ENCODE results near the gene SORCS2.

Gene SORCS2

DNA sequence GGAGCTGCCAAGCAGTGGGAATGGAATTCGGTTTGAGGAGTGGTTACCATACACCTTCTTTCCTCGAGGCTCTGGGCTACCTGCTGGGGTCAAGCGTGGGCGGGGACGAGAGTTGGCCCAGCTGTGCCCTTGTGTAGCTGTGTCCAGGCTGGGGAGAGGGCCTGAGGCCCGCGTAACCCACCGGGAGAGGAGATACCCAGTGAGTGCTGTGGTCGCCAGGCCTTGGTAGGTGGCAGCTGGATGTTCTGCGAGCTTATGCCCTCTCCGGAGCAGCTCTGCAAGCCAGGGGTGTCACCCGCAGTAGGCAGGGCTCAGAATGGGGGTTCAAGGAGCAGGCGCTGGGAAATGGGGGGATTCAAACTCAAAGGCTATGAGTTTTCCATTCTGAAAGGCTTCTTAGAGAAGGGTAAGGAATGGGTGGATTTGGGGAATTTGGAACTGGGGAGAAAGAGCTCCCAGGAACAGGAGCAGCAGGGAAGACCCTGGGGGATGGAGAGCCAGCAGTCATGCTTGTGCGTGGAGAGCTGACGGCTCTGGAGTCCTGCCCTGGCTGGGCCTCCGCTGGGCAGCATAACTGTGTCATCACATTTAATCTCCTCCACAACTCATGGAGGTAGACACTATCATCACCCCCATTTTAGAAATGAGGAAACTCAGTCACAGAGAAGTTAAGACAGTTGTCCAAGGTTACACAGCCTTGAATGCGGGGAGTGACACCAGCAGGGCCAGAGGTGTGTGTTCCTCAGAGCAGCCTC is 117.5 kb downstream of the SORCS2 start:
- DNase-seq, result no peak

DNA sequence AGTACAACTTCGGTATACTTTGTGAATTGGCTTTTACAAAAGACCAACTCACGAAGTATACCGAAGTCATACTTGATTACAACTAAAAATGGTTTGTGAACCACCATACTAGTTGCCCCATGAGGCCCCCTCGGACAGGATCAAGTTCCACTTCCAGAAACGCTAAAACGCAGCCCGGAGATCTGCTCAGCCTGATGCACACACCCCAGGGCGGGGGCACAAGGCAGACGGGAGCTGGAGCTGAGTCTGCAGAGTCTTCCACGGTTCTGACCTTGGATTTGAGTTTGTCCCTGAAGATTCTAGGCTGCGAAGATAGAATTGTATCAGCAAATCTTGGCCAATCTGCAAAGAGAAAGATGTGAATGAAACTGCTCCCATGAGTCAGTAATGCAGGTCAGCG is 118.1 kb downstream of the SORCS2 start:
- DNase-seq, result no peak

DNA sequence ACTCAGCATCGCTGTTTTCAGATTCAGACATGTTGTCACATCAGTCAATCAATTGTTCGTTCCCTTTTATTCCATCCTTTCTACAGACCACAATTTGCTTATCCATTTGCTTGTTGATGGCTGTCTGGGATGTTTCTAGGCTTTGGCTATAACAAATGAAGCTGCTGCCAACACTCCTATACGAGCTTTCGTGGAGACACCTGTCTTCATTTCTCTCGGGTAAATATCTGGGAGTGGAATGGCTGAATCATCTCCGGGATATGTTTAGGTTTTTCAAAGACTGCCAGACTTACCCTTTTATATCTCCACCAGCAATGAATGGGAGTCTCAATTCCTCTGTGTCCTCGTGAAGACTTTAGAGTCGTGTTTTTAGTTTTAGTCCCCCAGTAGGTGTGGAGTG is 118.9 kb downstream of the SORCS2 start:
- DNase-seq, result no peak

DNA sequence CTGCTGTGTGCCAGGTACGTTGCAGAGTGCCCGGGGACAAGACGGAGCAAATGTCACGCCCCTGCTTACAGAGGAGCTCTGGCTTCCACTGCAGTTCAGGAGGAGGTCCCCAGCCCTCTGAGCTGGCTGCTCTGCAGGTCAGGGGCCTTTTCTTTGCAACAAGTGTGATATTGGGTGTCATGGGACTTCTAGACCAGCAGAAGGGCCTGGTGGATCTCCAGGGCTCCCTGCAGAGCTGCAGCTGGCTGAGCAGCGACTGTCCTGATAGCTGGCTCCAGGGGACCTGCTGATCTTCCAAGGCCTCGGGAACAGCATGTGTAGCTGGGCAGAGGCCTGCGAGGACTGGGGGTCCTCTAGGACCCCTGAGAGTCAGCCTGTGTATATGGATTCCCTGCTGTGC is 120.4 kb downstream of the SORCS2 start:
- no peak for DNase-seq

DNA sequence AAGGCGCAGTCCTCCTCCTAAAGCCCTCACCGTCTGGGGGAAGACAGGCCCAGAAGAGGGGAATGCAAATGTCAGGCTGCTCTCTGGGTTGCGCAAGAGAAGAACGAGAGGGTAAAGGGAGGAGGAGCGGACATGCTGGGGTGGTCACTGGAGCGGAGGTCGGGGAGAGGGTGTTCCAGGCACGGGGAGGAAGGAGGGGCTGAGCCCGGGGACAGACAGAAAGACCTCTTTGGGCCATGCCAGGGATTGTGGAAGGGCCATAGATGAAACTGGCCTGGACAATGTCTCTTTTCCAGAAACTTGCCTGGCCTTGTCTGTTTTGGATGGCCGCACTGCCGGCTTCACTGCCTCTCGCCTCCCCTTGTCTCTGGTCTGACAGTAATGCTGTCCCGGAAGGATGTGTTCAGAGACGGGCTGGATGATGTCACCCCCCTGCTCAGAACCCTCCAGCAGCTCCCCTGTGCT is 121.0 kb downstream of the SORCS2 start:
- DNase-seq, result no peak

DNA sequence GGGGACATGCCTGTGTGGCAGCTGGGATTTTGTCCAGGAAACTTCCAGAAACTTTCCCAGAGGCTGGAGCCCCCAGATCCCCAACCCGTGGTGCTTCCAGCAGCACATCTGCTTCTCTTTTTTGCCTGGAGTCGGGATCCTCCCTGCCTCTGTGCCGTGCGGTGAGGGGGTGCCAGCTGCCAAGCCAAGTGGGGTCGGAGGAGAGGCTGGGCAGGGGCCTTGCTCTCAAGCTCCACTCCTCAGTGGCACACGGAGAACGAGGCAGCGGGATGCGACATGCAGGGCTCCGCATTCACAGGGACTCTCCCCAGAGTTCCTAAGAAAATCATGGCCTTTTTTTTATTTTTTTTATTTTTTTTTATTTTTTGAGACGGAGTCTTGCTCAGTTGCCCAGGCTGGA is 121.7 kb downstream of the SORCS2 start:
- DNase-seq, result no peak

DNA sequence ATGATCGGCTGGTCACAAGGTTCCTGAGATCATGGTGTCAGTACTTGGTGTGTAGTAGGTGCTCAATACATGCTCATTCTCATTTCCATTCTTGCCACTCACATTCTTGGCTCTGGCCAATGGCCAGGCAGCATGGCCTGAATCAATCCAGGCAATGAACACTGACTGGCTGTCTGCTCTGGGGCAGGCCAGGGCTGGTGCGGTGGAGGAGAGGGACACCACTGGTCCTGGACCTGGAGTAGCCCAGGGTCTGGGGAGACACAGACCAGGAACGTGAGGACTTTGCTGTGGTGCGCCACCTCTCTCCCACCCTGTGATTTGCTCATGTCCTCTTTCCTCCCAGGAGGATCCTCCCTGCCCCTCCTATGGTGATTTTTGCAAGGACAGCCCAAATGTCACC is 122.9 kb downstream of the SORCS2 start:
- DNase-seq, result no peak

DNA sequence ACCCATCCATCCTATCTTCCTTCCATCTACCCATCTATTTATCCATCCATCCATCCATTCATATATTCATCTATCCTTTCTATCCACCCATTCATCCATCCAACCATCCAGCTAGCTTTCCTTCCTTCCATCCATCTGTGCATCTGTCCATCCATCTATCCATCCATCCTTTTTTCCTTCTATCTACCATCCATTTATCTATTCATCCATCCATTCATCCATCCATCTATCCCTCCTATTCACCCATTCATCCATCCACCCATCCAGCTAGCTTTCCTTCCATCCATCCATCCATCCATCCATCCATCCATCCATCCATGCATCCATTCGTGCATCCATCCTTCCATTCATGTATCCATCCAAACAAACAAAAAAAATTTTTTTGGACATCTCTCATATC is 123.6 kb downstream of the SORCS2 start:
- no peak for DNase-seq

DNA sequence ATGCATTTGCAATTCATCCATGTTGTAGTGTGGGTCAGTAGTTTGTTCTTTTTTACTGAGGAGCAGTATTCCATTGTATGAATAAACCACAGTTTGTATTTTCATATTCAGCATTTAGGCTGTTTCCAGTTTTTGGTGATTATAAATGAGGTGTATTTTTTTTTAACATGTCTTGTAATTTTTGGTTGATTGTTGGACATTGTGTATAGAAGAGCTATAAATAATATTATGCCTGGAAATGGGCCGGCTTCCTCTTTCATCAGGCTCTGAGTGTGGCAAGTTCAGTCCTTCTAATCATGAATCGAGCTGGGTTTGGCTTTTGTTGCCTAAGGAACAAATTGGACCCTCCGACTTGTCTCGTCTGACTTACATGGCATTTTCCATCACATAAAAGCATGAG is 126.7 kb downstream of the SORCS2 start:
- no peak for DNase-seq

DNA sequence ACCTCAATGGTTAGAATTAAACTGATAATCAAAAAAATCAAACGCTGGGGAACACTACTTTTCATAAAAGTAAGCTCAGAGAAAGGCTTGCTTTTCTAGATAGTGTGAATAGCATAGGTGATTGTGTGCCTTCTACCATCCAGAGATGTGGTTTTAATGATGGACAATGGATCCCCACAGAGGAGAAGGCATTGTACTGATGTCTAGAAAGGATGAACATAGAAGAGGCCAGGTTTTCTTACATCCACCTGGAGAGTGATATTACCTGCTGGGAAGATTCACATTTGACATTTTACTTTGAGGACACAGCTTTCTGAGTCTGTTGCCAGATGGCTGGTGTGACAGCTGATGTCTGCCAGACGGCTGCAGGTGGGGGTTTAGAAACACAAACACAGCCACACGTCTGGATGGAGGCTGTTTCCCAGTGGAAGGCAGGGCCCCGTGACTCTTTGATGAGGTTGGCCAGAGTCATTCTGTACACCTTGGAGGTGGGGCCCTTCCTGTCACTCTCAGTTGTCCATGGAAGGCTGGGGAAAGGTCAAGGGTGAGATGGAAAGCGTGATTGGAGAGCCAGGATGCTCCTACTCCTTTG is 128.0 kb downstream of the SORCS2 start:
- DNase-seq, result no peak

DNA sequence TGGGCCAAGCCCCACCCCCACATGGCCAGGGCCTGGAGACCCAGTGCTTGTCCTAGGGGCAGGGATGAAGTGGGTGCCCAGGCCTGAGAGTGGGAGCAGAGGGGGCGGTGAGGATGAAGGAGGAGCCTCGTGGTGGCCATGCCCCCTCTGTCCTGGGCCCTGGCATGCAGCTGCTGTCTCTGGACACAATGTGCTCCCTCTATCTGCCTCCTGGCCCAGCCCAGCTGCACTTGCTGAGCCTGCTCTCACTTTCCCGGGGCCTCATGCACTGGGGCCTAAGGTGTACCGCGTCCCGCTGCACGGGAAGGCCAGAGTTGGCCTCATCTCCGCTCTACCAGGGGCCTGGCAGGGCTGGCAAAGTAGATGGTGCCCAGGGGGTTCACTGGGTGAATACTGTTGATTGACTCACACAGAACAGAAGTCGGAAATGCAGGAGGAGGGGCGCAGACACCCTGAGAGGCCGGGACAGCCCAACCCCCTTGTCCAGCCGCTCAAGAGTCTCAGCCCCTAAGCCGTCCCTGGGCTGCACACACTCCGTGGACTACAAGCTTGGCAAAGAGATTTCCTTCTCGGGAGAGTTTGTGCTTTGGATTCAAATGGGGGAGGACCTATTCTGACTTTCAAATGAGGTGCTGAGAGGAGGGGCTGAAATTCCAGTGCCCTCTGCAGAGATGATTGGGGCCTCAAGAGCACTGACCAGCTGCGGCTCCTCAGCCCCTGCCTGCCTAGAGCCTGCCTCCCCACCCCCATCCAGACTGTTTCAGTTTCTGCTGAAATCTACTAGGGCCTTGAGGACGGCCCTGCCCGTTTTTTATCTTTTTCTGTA is 130.0 kb downstream of the SORCS2 start:
- DNase-seq, result no peak

DNA sequence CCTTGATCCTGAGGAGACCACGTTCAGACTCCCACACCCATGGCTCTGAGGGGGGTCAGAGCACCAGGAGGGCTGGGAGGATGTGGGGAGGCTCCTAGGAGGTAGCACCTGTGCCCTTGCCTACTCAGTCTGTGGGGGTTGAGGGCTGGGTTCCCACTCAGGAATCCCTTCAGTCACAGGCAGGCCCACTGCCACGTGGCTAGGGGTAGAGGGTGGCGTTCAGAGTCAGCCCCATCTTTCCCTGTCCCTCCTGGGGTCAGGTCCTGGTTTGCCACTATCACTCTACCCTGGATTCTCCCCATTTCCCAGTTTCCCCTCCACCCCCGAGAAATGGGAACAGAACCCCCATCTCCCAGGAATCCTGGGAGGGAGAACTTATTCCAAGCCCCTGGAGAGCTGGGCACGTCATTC is 131.1 kb downstream of the SORCS2 start:
- DNase-seq, result no peak

DNA sequence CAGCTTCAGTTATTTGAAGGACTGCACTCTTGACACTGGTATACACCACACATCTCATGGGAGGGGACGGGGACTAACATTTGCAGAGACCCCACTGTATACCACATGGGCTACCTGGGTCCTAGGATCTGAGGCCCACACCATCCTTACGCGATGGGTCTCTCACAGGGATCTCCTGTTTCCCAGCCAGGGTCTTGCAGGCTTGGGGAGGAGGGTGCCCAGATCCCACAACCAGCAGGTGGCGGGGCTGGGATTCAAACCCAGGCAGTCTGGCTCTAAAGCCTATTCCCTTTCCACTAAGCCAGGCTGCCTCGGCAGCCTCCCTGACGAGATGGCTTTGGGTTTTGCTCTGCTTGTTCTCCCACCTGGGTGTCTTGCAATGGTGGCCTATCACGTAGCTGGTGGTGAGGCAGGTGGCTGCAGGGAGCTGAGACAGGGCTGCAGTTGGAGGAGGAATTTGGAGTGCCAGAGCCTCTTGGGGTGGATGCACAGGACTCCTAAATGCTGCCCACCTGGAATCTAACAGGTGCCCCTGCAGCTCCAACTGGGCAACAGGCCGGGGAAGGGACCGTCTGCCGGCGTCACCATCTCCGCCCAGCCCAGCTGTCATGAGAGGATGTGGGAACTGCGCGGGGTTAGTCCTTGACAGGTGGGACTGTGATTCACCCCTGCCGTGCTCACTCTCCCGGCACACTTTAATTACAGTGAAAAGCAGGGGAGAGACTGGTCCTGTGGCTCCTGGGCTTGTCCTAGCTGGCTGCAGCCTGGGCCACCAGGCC is 131.7 kb downstream of the SORCS2 start:
- DNase-seq, result no peak

DNA sequence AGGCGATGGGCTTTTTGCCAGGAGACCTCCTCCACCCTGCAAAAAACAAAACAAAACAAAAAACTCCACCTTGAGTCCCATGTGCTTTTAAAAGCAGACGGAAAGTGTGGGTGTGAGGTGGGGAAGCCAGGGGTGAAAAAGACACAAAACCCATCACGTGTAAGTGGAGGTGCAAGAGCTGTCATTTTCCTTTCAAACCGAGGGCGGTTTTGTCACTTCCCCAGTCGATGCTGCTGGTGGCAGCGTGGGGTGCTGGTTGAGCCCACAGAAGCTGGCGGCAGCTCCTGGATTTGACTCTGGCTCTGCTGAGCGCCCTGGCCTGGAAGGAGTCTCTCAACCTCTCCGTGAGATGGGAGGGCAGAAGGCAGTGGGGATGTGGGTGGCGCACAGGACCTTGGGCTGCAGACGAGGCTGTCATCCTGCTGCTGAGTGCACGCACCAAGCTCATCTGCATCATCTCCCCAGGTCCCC is 132.3 kb downstream of the SORCS2 start:
- no peak for DNase-seq

DNA sequence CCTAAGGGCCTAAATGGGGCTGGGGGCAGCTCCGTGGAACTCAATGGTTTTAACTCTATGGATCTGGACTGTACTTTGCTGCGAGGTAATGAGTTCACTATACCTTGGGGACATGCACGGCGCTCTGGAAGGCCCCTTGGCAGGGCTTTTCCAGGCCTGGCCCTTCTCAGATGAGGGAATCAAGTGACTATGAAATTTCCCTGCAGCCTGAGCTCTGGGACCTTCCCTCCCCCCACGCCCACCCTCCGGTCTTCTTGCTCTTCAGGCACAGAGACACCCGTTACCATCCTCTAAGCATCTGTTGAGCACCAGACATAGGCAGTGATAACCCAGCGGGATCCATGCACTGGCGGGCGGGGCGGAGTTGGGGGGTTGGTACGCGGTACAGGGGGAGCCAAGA is 133.2 kb downstream of the SORCS2 start:
- DNase-seq, result no peak

DNA sequence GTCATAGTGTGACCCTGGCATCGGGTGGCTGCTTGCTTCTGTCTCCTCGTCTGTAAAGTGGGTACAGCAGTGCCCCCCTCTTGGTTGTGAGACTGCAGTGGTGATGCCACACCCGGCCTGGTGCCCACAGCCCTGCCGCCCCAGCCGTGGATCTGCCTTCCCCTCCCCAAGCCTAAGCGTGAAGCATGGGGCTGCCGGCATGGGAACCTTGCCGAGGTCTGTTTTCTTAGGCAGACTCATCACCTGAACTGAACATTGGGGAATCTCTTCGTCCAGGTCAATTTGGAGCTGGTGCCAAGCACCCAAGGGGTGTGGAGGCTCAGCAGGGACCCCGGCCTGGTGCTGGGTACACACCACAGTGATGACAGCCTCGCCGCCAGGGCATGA is 134.0 kb downstream of the SORCS2 start:
- DNase-seq, result no peak

DNA sequence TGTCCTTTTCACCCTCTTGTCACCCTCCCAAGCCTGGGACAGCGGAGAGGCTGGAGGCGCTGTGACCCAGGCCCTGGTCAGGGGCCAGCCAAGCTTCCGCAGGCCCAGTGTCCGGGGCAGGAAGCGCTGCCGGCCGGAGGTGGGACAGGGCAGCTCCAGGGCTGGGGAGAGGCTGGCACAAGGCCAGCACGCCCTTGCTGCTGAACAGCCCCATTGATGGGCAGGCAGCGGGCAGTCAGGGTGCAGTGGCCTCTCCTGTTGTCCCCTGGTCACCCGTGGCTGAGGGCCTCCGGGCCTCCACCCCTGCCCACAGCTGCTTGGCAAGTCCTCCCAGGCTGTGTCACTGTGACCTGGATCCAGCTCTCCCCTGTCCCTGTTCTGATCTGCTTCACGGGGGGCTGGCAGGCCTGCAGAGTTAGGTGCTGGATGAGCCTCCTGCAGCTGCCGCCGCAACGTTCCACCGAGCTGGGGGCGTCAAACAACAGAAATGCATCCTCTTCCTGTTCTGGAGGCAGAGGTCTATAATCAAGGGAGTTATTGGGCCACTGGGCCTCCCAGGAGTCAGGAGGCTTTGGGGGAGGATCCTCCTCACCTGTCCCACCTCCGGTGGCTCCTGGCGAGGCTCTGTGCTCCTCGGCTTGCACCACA is 134.5 kb downstream of the SORCS2 start:
- no peak for DNase-seq

DNA sequence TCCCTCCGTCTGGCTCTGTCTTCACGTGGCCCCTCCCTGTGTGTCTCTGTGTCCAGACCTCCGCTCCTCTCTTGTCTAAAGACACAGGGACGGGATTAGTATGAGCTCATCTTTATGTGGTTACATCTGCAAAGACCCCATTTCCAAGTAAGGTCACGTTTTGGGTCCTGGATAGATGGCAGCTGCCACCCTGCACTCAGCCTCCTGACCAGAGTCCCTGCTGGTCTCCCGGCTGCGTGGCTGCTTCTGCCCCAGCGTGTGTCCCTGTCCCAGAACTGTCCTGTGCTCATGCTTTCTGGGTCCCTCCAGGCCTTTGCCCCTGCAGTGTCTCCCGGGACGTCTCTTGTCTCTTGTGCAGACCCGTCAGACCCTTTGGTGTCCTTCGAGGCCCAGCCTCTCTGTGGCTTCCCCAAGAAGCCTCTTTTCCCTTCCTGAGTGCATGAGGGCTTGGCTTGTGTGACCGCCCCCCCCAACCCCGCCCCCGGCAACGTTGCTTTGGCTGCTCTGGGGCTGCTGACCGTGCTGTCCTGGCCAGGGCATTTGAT is 135.1 kb downstream of the SORCS2 start:
- DNase-seq, result no peak

DNA sequence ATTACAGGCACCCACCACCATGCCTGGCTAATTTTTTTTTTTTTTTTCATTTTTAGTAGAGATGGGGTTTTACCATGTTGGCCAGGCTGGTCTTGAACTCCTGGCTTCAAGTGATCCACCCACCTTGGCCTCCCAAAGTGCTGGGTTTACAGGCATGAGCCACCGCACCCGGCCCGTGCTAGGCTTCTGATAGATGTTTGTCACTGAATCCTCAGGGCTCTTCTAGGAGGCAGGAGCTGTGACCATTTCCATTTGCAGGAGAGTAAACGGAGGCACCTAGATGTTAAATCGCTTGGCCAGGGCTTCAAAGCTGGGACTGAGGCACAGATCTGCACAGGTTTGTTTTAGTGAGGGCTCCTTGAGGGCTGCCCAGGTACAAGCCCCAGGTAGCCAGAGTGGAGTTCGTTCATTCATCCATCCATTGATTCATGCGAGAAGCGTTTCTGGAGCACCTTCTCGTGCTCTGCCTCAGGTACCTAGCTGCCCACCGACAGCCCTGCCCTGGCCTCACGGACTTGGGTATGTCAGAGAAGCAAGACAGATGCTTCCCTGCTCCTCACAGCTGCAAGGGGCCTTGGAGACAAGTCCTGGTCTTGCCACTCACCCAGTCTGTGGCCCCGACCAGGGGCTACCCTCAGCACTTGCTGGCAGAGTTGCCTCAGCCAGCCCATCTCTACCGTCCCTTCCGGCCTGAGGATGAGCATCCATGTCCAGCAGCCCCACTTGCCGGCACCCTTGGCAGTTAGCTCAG is 136.0 kb downstream of the SORCS2 start:
- no peak for DNase-seq

DNA sequence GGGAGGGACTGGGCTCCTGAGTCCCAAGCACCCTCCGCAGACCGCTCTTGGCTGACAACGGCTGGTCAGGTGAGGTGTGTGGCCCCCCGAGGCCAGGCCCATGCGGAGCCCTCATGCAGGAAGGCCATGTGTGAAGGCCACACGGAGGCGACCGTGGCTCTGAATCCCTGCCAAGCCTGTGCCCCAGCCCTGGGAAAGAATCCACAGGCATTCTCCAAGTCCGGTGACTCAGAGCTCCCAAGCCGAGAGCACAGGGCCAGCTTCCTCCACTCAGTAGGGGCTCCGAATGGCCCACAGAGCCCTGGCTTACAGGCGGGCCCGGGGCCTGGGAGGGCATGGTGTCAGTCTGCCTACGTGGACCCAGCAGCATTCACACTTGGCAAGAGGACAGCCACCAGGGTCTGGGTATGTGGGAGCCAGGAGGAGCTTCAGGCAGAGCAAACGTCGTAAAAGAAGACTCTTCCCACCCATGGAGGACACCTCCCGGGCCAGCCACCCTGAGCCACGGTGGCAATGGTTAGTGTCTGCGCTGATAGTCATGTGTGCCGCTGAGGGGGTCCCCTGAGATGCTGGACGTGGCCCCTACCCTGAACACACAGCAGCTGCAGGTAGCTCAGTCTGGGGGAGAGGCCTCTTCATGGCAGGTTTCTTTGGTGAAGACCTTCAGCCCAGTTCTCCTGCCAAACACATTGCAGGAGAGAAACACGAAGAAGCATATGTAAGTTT is 136.7 kb downstream of the SORCS2 start:
- DNase-seq, result no peak
